WTC11 (cell line): Measurements from ENCODE around the gene CRTC3. TPM values are rescaled to one million over a fixed set of nuclear protein-coding genes. Genes with fewer than 3 reads are reported as not detected.

ENCODE experiments used
- ATAC-seq: fragments of 200-7000 bp; cut with Tn5 transposase; 2 replicates; pipeline ENCODE4 v1.10.0; 2021; ENCODE audit warnings: mild to moderate bottlenecking, moderate library complexity
- CTCF ChIA-PET: fragments of 300-600 bp; sonication (Branson Sonifier 250); formaldehyde crosslinking; loops from one replicate; lab custom pipeline; 2021; ENCODE audit warnings: antibody characterized with exemption; lab: Charles Lee
- POLR2A ChIA-PET: fragments of 350-600 bp; sonication (Branson Sonifier 250); formaldehyde crosslinking; loops from one replicate; lab custom pipeline; 2021; ENCODE audit warnings: antibody characterized with exemption; lab: Charles Lee
- DNase-seq: peaks from one replicate; pipeline ENCODE4 v3.0.0; 2021; ENCODE audit warnings: low spot score
- H3K27ac Mint-ChIP-seq: 2 replicates; pipeline ENCODE4 v1.8.0; 2021; ENCODE audit warnings: mixed read lengths
- H3K27me3 Mint-ChIP-seq: 2 replicates; pipeline ENCODE4 v1.8.0; 2021; ENCODE audit warnings: low read depth, mild to moderate bottlenecking, moderate library complexity, mixed read lengths
- H3K36me3 Mint-ChIP-seq: 2 replicates; pipeline ENCODE4 v1.8.0; 2021; ENCODE audit warnings: mixed read lengths
- H3K4me1 Mint-ChIP-seq: 2 replicates; pipeline ENCODE4 v1.8.0; 2022; ENCODE audit warnings: mixed read lengths
- H3K4me3 Mint-ChIP-seq: 2 replicates; pipeline ENCODE4 v1.8.0; 2021; ENCODE audit warnings: mild to moderate bottlenecking, moderate library complexity, mixed read lengths
- H3K9me3 Mint-ChIP-seq: 2 replicates; pipeline ENCODE4 v1.8.0; 2021; ENCODE audit warnings: mixed read lengths
- GTF2I ChIP-seq: fragments of 250-450 bp; sonication (Bioruptor Pico); conservative IDR thresholded peaks from 2 replicates; pipeline ENCODE4 v1.4.0; 2021; ENCODE audit warnings: mild to moderate bottlenecking
- HMGXB4 ChIP-seq: sonication (generic); formaldehyde crosslinking; IDR thresholded peaks from 2 replicates; pipeline ENCODE4 v1.8.1; 2023; ENCODE audit warnings: mild to moderate bottlenecking, moderate library complexity, missing genetic modification reagents
- IRF1 ChIP-seq: sonication (generic); formaldehyde crosslinking; IDR thresholded peaks from 2 replicates; pipeline ENCODE4 v1.8.0; 2023; ENCODE audit warnings: missing genetic modification reagents
- MLX ChIP-seq: sonication (generic); formaldehyde crosslinking; IDR thresholded peaks from 2 replicates; pipeline ENCODE4 v1.8.1; 2023; ENCODE audit warnings: mild to moderate bottlenecking, missing genetic modification reagents, moderate library complexity
- NFE2L1 ChIP-seq: sonication (generic); formaldehyde crosslinking; IDR thresholded peaks from 2 replicates; pipeline ENCODE4 v1.8.1; 2023; ENCODE audit warnings: missing genetic modification reagents
- NR2C2 ChIP-seq: sonication (generic); formaldehyde crosslinking; IDR thresholded peaks from 2 replicates; pipeline ENCODE4 v1.8.0; 2022; ENCODE audit warnings: mild to moderate bottlenecking, missing genetic modification reagents
- OVOL2 ChIP-seq: fragments of 250-450 bp; sonication (Bioruptor Pico); IDR thresholded peaks from 2 replicates; pipeline ENCODE4 v1.9.0; 2021; ENCODE audit warnings: mild to moderate bottlenecking, borderline replicate concordance
- ZNF219 ChIP-seq: sonication (generic); formaldehyde crosslinking; IDR thresholded peaks from 2 replicates; pipeline ENCODE4 v1.8.0; 2023; ENCODE audit warnings: missing genetic modification reagents, mild to moderate bottlenecking, borderline replicate concordance
- ZNF317 ChIP-seq: sonication (generic); formaldehyde crosslinking; IDR thresholded peaks from 2 replicates; pipeline ENCODE4 v1.8.1; 2023; ENCODE audit warnings: low read depth, mild to moderate bottlenecking, moderate library complexity, missing genetic modification reagents, borderline replicate concordance
- ZNF532 ChIP-seq: fragments of 250-450 bp; sonication (Bioruptor Pico); IDR thresholded peaks from 2 replicates; pipeline ENCODE4 v1.9.0; 2021; ENCODE audit warnings: mild to moderate bottlenecking, borderline replicate concordance
- ZSCAN18 ChIP-seq: fragments of 250-450 bp; sonication (Bioruptor Pico); IDR thresholded peaks from 2 replicates; pipeline ENCODE4 v2.1.2; 2022; ENCODE audit warnings: mild to moderate bottlenecking, moderate library complexity
- total RNA-seq: library from RNA; stranded (reverse); gene quantifications from 3 replicates; pipeline ENCODE4 v1.2.3, GENCODE V29; 2021
- TF ChIP-seq, protein P1 (sequence below): sonication (generic); formaldehyde crosslinking; IDR thresholded peaks from 2 replicates; pipeline ENCODE4 v1.8.0; 2022; ENCODE audit warnings: mild to moderate bottlenecking, missing genetic modification reagents
- TF ChIP-seq, protein P2 (sequence below): fragments of 250-450 bp; sonication (Bioruptor Pico); IDR thresholded peaks from 2 replicates; pipeline ENCODE4 v1.9.0; 2021; ENCODE audit warnings: moderate library complexity, mild to moderate bottlenecking, inconsistent platforms, borderline replicate concordance
- TF ChIP-seq, protein P3 (sequence below): fragments of 250-450 bp; sonication (Bioruptor Pico); IDR thresholded peaks from 2 replicates; pipeline ENCODE4 v1.9.0; 2021; ENCODE audit warnings: mild to moderate bottlenecking

CRTC3 gene
- total RNA-seq, 1 experiment from 2014 or later, result 8.4 TPM

DNA sequence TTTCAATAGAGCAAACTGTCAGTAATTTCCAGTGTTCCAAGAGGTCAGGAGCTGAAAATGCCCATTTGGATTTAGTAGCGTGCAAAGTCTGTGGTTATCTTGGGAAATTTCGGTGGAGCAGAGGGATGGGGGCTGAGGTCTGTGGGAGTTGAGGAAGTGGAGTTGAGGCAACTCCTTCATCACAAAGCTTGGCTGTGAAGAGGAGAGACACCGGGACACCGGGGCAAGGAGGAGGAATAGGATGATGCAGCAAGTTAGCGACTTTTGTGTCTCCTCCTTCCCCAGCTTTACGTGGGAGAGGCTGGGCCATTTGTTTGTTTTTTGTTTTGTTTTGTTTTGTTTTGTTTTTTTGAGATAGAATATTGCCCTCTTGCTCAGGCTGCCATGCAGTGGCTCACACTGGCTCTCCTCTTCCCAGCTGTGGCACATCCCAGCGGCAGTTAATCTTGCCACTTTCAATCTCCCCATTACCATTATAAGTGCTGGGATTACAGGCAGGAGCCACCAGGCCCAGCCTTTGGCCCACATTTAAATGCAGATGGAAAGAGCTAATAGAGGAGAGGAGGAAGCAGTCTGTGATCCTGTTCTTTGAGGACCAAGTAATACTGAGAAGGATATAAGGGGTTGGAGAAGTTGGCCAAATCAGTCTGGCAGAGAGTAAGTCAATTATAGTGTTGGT lies 47.1 kb downstream of the CRTC3 start:
- DNase-seq (no peak), ATAC-seq (peak; percentile 91)
- Mint-ChIP-seq H3K4me1 (peaks cover 29% of the 10 kb centered on the region), H3K27ac (peak overlapping the region; percentile 40; the same call in 1 of the 2 replicates), H3K27me3 (no peaks in the 10 kb centered on the region), H3K36me3 (no peaks in the 10 kb centered on the region), H3K9me3 (no peaks in the 10 kb centered on the region), H3K4me3 (no peak overlapping the region)
- ChIA-PET POLR2A (no interaction called here), CTCF (interaction anchor here (0.6 to 1.3 kb wide), 7 partner anchors 15 to 356 kb away, joined by 3 to 5 read pairs (median 3); partner anchors contain the start of gene HDDC3)
- TF ChIP-seq ZNF532 (no peak), ZSCAN18 (CRISPR knock-in tag) (no peak)

- DNase-seq (no peak), ATAC-seq (no peak)
- CTCF ChIA-PET, result no interaction called here
- H3K4me3 Mint-ChIP-seq, result no peak overlapping the region
- H3K27me3 Mint-ChIP-seq, result peaks cover 6% of the 10 kb centered on the region
- TF ChIP-seq NFE2L1 (CRISPR knock-in tag), result no peak
- TF ChIP-seq NR2C2 (CRISPR knock-in tag), result no peak
- TF ChIP-seq MLX (CRISPR knock-in tag), result no peak
- TF ChIP-seq ZNF317 (CRISPR knock-in tag), result no peak
- no peak for TF ChIP-seq GTF2I (CRISPR knock-in tag)
- TF ChIP-seq IRF1 (CRISPR knock-in tag), result no peak
- TF ChIP-seq, protein P1, sequence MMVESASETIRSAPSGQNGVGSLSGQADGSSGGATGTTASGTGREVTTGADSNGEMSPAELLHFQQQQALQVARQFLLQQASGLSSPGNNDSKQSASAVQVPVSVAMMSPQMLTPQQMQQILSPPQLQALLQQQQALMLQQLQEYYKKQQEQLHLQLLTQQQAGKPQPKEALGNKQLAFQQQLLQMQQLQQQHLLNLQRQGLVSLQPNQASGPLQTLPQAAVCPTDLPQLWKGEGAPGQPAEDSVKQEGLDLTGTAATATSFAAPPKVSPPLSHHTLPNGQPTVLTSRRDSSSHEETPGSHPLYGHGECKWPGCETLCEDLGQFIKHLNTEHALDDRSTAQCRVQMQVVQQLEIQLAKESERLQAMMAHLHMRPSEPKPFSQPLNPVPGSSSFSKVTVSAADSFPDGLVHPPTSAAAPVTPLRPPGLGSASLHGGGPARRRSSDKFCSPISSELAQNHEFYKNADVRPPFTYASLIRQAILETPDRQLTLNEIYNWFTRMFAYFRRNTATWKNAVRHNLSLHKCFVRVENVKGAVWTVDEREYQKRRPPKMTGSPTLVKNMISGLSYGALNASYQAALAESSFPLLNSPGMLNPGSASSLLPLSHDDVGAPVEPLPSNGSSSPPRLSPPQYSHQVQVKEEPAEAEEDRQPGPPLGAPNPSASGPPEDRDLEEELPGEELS (CRISPR knock-in tag), result no peak
- TF ChIP-seq ZNF219, result no peak
- H3K9me3 Mint-ChIP-seq, result no peaks in the 10 kb centered on the region
- H3K4me1 Mint-ChIP-seq, result peaks cover 53% of the 10 kb centered on the region
- no peaks in the 10 kb centered on the region for H3K36me3 Mint-ChIP-seq
- POLR2A ChIA-PET, result no interaction called here
- H3K27ac Mint-ChIP-seq, result no peak overlapping the region
Observed at GRCh38 chr15:90579213-90579612, 49.5 kb downstream of the CRTC3 start.

DNA sequence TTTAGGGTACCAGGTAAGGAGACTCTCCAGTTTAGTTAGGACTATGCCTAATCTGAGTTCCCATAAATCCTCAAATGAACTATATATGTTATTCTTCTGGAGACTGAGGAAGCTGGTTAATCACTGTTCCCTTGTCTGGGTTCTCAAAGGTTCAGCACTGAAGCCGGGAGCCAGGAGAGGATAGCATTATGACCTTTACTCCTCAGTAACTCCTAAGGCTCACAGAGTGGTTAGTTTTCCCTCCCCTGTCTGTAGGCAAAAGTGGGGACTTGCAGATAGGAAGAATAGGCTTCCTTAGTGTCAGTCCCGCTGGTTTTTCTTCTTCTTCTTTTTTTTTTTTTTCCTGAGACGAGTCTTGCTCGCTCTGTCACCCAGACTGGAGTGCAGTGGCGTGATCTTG lies 50.4 kb downstream of the CRTC3 start:
- CTCF ChIA-PET, result interaction anchor here (0.6 kb wide), 1 partner anchor 170 kb away, joined by 3 read pairs; no protein-coding TSS in a partner anchor
- H3K4me1 Mint-ChIP-seq, result peaks cover 62% of the 10 kb centered on the region
- H3K27me3 Mint-ChIP-seq, result peaks cover 15% of the 10 kb centered on the region
- TF ChIP-seq, protein P2, sequence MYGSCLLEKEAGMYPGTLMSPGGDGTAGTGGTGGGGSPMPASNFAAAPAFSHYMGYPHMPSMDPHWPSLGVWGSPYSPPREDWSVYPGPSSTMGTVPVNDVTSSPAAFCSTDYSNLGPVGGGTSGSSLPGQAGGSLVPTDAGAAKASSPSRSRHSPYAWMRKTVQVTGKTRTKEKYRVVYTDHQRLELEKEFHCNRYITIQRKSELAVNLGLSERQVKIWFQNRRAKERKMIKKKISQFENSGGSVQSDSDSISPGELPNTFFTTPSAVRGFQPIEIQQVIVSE (CRISPR knock-in tag), result no peak
- TF ChIP-seq HMGXB4 (CRISPR knock-in tag), result no peak
- no peak for TF ChIP-seq OVOL2 (CRISPR knock-in tag)
- TF ChIP-seq, protein P3, sequence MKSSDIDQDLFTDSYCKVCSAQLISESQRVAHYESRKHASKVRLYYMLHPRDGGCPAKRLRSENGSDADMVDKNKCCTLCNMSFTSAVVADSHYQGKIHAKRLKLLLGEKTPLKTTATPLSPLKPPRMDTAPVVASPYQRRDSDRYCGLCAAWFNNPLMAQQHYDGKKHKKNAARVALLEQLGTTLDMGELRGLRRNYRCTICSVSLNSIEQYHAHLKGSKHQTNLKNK, result no peak

More for the DNA sequence above, 50.4 kb downstream of the CRTC3 start:
- no peak for ATAC-seq
- no peak for DNase-seq
- POLR2A ChIA-PET, result no interaction called here
- Mint-ChIP-seq H3K27ac (no peak overlapping the region), H3K4me3 (no peak overlapping the region), H3K9me3 (no peaks in the 10 kb centered on the region), H3K36me3 (no peaks in the 10 kb centered on the region)
